ENCODE data around the gene JAZF1. TPM values are rescaled to one million over a fixed set of nuclear protein-coding genes. Genes with fewer than 3 reads are reported as not detected.

Gene JAZF1
- total RNA-seq, 1 experiment from 2014 or later, result 0.95 TPM

GRCh38 chr7:27873981-27874957, 306.3 kb downstream of the JAZF1 start:
- DNase-seq, result no peak
- no peaks in the 10 kb centered on the region for H3K4me1 ChIP-seq
- H3K36me3 ChIP-seq (ENCODE audit: control insufficient read depth, insufficient read depth, low read length), result no peaks in the 10 kb centered on the region
- TF ChIP-seq CTCF (IDR thresholded peaks at IDR 0.05; ENCODE audit: insufficient read depth in 1 of 2, low read depth in 1 of 2, low read length in 1 of 2, severe bottlenecking in 1 of 2, unreplicated experiment in 1 of 2), result no peak
- Mint-ChIP-seq H3K36me3 (ENCODE audit: insufficient read depth, unreplicated experiment) (no peaks in the 10 kb centered on the region), H3K4me3 (ENCODE audit: unreplicated experiment) (no peak overlapping the region), H3K27me3 (ENCODE audit: insufficient read depth, unreplicated experiment) (peaks cover 17% of the 10 kb centered on the region), H3K9me3 (ENCODE audit: unreplicated experiment) (no peaks in the 10 kb centered on the region), H3K27ac (ENCODE audit: unreplicated experiment) (no peak overlapping the region), H3K4me1 (ENCODE audit: low read depth, unreplicated experiment) (no peaks in the 10 kb centered on the region)
- no peaks in the 10 kb centered on the region; the same call in none of the 2 replicates for H3K27me3 ChIP-seq (replicated peaks; ENCODE audit: control insufficient read depth, insufficient read depth, low read length)
- no TSS peak for BruUV-seq (replicated peaks)
- no peak overlapping the region for H3K4me3 ChIP-seq (ENCODE audit: low read depth, low read length)
- H3K9me3 ChIP-seq, result no peaks in the 10 kb centered on the region
- intact Hi-C loops (cut with micrococcal nuclease; ENCODE audit: unreplicated experiment), result no loop called here
- ChIA-PET CTCF (no interaction called here), POLR2A (no interaction called here)

GRCh38 chr7:27872356-27873275, 308.0 kb downstream of the JAZF1 start:
- no peak for DNase-seq
- POLR2A ChIA-PET, result no interaction called here
- no peaks in the 10 kb centered on the region; the same call in none of the 2 replicates for H3K27me3 ChIP-seq (replicated peaks; ENCODE audit: control insufficient read depth, insufficient read depth, low read length)

More at GRCh38 chr7:27872356-27873275, 308.0 kb downstream of the JAZF1 start:
- H3K27me3 Mint-ChIP-seq (ENCODE audit: insufficient read depth, unreplicated experiment), result peaks cover 10% of the 10 kb centered on the region
- H3K4me3 ChIP-seq (ENCODE audit: low read depth, low read length), result no peak overlapping the region
- no peak overlapping the region for H3K4me3 Mint-ChIP-seq (ENCODE audit: unreplicated experiment)
- CTCF ChIA-PET, result interaction anchor here (0.6 kb wide), 1 partner anchor 39 kb away, joined by 3 read pairs; no protein-coding TSS in a partner anchor
- no peak for TF ChIP-seq CTCF (IDR thresholded peaks at IDR 0.05; ENCODE audit: insufficient read depth in 1 of 2, low read depth in 1 of 2, low read length in 1 of 2, severe bottlenecking in 1 of 2, unreplicated experiment in 1 of 2)
- no TSS peak for BruUV-seq (replicated peaks)
- no peaks in the 10 kb centered on the region for H3K36me3 ChIP-seq (ENCODE audit: control insufficient read depth, insufficient read depth, low read length)
- H3K36me3 Mint-ChIP-seq (ENCODE audit: insufficient read depth, unreplicated experiment), result no peaks in the 10 kb centered on the region
- no peaks in the 10 kb centered on the region for H3K4me1 ChIP-seq
- H3K27ac Mint-ChIP-seq (ENCODE audit: unreplicated experiment), result no peak overlapping the region
- intact Hi-C loops (cut with micrococcal nuclease; ENCODE audit: unreplicated experiment), result no loop called here
- no peaks in the 10 kb centered on the region for H3K4me1 Mint-ChIP-seq (ENCODE audit: low read depth, unreplicated experiment)
- no peaks in the 10 kb centered on the region for H3K9me3 Mint-ChIP-seq (ENCODE audit: unreplicated experiment)
- H3K9me3 ChIP-seq, result no peaks in the 10 kb centered on the region
